NCI-H2196 treated with DMSO at 0.1 percent for 48 hours (cell line): Measurements from ENCODE around the gene NIPA2.
A peak's percentile ranks its signal among the peaks of the same experiment; 100 is the strongest.

Experiments
- DNase-seq: peaks from one replicate; lab custom pipeline; 2025; ENCODE audit not compliant: unreplicated experiment; lab: John Stamatoyannopoulos, UW

Gene NIPA2

DNA sequence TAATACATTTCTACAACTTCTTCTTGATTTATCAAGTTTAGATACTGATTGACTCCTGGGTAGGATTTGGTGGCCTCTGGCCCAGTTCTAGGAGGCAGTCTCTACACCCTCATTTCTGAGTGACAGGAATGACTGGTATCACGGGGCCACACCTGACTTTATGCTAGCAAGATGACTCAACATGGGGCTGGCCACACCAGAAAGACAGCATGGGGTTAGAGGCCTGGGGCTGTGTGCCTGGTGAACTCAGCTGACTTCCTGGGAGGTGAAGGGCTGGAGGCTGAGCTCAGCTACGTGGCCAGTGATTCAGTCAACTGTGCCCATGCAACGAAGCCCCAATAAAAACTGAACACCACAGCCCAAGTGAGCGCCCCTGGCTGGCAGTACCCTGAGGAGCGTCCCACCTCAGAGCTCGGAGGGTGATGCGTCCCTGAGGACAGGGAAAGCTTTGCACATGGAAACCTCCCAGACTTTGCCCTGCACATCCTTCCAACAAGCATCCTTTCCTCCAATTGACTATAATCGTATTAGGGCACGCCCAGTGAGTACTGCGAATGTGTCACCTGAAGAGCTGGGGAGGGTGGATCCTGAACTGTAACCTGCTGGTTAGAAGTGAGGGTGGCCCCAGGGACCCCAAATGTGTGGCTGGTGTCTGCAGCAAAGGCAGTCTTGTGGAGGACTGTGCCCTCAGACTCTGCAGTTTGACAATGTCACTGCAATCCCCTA lies 57.2 kb downstream of the NIPA2 start:
- DNase-seq = no peak

DNA sequence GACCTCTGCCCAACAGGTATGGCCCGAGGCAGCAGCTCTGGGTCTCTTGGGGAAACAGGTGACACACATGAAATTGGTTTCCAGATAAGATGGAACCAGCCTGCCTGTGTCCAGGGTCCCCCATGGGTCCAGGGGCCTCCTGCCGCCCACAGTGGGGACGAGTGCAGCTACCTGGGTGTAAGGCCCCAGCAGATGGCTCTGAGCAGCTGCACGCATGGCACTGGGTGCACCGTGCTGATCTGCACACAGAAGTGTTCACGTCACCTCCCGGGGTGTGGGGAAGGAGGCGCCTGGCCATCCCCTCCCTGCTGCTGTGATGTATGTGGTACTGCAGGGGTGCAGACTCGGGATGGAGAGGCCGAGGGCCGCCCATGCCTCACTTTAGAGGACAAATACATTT lies 63.6 kb downstream of the NIPA2 start:
- DNase-seq = no peak

DNA sequence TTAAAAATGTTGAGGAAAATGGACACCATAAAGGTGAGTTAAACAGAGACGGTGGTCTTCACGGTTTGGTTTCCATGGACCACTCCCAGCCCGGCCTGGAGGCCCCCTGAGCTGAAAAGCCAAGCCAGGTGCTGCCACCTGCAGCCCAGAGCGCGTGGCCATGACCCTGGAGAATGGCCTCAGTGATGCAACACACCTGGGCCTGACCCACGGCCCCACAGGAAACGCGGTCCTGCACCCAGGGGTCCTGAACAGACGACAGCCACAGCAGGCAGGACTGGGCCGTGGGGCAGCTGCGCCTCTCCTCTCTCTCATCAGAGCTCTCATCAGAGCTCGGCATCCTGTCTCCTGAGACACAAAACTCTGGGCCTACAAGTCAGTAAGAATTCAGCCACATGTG lies 64.1 kb downstream of the NIPA2 start:
- no peak for DNase-seq

DNA sequence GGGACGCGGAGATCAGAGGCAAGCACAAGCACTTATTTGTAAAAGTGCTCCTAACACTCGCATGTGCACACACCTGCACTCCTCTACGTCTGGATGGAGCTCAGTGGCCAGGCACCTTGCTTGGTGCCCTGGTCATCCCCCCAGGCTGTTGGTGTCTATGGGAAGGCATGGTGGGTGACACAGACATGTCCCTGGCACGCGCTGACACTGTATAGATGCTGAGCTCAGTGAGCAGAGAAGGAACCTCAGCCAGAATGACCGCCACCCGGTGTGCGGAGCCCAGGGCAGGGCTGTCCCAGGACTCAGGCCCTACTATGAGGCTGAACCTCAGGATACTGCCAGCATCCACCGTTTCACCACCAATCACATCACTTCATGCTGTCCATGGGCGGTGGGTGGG lies 64.5 kb downstream of the NIPA2 start:
- no peak for DNase-seq

DNA sequence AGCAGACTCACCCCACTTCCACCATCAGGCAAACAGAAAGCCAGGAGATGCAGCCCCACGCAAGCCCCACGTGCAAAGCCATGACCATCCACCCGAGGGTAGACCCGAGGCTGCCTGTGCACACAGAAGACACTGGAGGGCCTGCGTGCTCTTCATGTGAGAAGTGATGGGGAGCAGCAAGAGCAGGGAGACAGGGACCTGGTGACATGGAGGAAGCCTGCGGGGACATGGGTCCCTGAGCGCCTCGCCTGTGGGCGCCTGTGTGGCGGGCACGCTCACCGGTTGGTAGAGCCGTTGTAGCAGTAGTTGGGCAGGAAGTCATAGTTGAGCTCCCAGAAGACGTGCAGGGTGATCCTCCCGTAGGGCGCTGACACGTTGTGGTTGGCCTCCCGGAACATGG lies 65.0 kb downstream of the NIPA2 start:
- no peak for DNase-seq

DNA sequence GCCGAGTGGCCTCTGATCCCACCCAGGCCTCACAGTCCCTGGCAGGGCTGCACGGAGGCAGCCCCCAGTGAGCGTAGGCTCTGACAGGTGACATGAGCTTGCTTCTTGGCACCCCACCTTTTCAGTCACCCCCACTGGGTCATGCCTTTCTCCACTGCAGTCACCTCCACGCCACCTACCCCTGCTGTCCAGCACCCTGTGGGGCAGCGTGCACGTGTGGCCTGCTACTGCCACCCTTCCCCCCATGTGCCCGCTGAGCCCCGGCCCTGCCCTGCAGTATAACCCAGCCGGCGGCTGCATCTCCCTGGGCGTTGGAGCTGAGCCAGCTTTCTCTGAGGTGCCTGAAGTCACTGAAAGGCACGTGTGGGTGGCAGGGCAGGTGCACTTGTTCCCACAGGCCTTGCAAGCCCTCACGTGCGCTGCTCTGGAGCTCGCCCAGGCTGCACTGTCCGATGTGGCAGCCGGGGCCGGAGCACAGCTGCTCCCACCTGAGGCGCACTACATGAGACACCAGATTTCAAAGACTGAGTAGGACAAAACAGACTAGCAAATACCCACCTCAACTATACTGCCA lies 65.6 kb downstream of the NIPA2 start:
- peak; percentile 42 for DNase-seq

DNA sequence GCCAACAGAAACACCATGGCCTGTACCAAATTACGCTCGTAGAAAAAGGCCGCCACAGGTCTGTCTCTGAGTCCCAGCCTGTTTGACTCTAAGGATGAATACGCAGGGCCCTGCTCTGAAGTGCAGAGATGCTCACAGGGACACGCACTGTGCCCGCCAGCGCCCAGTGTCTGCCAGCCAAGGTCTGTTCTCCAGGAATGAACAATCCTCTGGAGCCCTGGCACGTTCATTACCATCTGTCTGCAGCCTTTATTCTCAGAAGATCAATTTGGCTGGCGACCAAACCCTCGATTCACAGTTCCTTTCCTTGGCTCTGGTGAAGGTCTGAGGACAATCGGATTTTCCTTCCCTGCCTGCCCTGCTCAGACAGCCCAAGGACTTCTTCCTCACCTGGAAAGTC lies 66.3 kb downstream of the NIPA2 start:
- DNase-seq = peak; percentile 11

DNA sequence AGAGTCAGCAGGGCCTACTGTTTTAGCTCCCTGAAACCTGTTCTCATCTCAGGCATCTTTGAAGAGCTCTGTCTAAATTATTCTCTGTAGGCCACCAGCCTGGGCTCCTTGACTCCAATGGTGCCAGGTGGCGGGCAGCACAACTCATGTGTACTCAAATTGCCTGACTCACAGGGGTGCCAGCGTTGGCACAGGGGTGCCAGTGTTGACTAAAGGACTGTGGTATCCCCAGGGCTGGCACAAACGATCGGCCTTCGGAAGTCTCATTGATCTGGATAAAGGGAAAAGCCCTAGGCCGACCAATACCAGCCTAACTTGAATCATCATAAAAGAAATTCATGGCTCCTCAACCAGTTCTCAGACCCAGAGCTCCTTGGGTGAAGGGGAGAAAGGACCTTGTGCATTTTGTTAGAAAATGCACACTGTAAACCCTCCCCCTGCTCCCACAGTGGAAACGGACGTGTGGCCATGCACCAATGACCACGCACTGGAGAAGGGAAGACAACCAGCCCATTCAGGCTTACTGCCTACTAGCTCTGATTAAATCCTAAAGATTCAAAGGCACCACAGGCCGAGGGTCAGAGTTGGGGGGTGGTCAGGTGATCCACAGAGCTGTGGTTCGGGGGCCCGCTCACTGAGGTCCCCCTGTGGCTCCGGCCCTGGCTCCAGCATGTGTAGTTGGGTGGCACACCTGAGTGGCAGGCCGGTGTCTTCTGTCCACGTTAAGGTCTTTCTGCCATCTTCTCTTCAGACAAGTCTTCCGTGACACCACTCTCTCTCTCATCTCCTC lies 68.9 kb downstream of the NIPA2 start:
- DNase-seq = no peak

DNA sequence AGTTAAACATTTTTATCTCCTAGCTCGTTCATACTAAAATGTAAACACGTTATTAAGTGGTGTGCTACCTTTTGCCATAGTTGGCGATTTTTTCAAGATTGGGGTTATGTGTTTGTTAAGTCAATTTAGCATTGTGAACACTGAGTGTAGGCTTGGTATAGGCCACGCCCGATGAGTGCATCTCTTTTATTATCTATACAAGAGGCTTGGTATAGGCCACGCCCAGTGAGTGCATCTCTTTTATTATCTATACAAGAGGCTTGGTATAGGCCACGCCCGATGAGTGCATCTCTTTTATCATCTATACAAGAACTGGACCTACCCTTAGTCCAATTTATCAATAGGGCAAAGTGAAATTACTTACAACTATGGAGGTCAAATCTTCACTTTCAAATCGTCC lies 70.4 kb downstream of the NIPA2 start:
- DNase-seq = no peak

DNA sequence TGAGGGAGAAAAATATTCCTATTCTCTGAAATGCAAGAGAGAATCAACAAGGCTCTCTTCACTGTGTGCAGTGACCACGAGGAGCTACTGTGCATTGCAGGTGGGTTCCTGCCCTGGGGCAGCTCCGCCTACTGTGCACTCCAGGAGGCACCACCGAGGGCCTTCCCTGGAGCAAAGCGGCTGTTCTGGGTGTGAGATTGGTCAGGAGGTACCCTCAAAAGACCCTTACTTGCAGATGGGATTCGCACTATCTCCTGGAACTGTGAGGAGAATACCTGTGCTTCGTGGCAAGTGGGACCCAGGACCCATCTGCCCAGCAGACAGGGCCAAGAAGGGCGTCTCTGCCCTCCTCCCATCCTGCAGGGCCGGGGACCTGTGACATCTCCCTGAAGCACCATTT lies 72.8 kb downstream of the NIPA2 start:
- DNase-seq = no peak

DNA sequence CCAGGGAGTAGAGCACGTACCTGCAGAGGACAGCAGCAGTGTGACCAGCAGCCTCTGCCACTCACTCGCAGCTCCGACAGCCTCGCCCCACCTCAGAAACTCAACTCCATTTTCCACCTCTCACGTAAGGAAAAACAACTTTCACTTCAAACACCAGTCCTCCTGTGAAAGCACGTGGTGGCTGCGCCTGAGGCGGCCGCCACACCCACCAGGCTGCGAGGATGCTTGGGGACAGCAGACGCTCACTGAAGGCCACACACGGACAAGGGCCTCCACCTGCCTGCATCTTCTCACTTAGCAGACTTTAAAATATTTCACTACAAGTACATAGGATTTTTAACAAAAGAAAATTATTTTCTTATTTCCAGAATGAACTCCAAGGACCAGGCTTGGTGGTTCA lies 73.8 kb downstream of the NIPA2 start:
- no peak for DNase-seq

DNA sequence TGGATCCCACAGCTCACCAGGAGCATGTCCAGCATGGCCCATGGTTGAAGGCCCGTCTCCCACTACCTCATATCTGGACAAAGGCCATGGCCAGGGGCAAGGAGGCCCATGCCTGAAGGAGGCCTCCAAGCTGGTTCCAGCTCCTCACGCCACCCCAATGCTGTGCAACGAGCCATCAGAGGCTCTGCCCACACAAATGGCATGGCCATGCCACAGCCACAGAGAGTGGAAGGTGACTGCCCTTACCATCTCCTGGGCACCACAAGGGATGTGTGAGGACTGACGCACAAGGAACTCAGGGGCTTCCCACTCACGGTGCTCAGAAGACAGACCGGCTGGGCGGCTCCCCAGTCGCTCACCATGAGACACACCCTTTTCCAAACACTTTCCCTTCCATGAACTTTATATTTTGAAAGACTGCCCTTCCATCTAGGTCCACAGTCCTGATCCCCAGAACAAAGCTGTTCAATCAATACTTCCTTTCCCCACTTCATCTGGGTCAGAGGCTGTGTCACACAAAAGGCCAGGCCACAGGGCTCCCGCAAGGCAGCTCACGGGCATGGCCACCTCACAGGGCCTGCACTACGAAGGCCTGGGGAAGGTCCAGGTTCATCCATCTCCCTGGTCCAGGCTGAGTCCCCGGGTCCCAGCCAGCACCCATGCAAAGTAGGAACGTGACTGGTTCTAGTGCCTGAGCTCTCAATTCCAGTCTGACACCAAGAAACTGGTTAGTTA lies 75.3 kb downstream of the NIPA2 start:
- DNase-seq = no peak

DNA sequence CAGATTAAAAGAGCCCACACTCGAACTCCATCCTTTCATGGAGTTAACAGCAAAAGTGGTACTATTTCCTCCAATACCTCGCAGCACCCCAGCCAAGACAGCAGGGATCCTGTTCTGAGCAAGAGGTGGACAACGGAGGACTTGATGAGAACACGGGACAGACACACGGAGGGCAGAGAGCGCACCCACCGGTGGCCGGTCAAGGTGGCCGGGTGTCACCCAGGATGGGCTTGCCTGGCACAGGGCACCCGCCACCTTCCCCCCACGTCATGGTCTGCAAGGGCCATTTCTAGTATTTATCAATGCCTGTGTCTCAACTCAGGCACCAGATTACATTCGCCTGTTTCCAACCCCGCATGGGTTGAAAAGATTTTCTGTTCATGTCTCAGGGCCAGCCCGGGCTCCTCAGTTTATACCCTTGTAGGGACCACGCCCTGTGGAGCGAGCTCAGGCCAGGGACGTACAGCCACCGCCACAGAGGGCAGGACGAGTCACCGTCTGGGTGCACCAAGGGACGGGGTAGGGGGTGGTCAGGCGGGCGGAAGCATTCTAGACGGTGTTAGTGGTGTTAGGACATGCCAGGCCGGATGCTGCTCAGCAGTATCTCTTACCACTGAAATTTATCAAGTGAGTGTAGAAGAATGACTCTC lies 77.5 kb downstream of the NIPA2 start:
- DNase-seq = no peak

DNA sequence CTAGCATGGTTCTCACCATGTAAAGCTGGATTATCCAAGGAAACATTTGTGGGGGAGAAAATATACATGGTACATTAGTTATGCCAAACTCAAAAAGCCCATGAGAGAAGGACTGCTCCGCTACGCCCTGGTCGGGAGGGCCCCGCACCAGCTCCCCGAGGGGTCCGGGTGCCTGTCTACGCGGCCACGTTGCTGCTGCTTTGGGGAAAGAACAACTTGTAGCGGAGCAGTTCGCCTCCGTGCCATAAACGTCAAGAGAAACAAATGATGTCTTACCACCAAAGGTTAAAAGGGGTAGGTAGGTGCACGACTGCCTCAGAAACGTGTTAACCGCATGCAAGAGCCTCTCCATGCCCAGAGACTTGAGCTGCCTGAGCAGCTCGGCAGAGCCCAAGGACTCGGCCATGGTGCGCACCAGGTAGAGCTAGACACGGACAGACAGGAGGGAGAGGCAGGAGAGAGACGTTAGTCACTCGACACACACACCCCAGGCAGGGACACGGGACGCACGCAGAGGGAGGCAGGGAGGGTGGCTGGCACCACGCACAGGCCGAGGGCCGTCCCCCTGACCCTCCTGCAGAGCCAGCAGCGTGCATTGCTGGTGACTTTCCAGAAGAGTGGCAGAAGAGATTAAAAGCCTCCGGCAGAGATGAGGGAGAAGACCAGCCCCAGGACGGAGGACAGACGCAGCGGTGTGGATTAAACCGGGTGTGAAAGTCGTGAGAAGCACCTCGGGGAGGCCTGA lies 78.3 kb downstream of the NIPA2 start:
- no peak for DNase-seq

DNA sequence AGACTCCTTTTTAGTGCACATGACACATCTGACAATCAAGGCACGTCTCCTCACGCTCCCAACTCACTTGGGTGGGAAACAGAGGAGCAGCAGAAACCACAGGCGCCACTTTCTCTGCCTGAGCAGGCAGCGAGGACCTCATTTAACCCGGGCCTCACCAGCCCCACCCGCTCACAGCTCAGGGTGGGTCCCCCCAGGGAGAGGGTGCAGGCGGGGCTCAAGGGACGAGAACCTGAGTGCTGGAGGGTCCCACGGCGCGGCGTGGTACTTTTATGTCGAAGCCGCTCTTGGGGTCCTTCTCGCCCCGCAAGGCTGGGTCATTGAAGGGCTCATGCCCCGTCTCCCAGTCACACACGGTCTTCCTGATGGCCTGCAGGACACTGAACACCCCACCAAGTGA lies 79.1 kb downstream of the NIPA2 start:
- no peak for DNase-seq
